GM13976 (cell line): Measurements from ENCODE around the gene ADGRD2.
"Not testable (repeated sequence)": the region's sequence is repeated elsewhere in the genome, so short reads cannot be mapped to it uniquely, and the experiment has no call there.

Experiments used
- DNase-seq: peaks from one replicate; pipeline ENCODE4 v3.0.0; 2012; ENCODE audit warnings: low spot score
- in situ Hi-C: fragments of 300-500 bp; cut with MboI; formaldehyde crosslinking; loops from one replicate; pipeline ENCODE4 v1.12.0; 2022; ENCODE audit warnings: low sequenced_read_pairs, mixed read lengths, inconsistent platforms; ENCODE audit not compliant: unreplicated experiment
- TF ChIP-seq, protein P1 (sequence below): IDR thresholded peaks from 2 replicates; pipeline ENCODE4 v1.5.1; 2012; ENCODE audit warnings: borderline replicate concordance, mild to moderate bottlenecking; ENCODE audit not compliant: insufficient read depth; ENCODE audit errors: extremely low read depth, missing control alignments, control extremely low read depth

Gene ADGRD2

DNA sequence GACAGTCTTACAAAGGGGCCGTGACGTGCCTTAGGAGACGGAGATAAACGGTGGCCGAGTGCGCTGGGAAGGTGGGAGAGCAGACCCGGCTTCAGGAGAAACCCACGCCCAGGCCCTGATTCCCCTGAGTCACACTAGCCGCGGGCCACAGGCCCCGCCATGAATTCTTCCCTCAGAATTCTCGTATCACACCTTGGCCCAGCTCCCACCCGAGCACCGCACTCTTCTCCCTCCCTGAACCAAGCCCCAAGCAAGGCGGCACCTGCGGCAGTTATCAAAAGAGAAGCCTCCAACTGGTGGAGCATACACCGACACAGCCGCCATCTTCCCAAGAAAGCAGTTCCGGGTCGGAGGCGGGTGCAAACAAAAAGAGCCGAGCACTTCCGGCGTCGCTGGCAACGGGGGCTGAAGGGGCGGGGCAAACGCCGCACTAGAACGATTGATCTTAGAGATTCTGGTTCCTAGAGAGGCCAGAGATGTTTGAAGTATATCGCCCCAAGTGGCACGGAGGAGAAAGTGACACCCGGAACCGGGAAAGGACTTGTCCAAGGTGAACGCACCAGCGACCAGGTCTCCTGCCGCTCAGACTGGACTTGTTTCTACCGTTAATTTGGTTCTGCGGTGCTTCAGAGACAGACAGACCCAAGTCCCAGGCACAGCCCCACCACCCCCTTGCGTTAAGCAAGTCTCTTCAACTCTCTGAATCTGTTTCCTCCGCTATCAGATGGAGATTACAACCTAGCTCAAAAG, 35.0 kb upstream of the ADGRD2 start, which contains the start of gene PSMB7:
Gene PSMB7 (minus strand): TSS at position 341 of the 750 bp plus-strand sequence. CDS start 17 bp downstream, at position 324.
- in situ Hi-C loops = no loop called here
- peak; percentile 96 for DNase-seq
- TF ChIP-seq, protein P1, sequence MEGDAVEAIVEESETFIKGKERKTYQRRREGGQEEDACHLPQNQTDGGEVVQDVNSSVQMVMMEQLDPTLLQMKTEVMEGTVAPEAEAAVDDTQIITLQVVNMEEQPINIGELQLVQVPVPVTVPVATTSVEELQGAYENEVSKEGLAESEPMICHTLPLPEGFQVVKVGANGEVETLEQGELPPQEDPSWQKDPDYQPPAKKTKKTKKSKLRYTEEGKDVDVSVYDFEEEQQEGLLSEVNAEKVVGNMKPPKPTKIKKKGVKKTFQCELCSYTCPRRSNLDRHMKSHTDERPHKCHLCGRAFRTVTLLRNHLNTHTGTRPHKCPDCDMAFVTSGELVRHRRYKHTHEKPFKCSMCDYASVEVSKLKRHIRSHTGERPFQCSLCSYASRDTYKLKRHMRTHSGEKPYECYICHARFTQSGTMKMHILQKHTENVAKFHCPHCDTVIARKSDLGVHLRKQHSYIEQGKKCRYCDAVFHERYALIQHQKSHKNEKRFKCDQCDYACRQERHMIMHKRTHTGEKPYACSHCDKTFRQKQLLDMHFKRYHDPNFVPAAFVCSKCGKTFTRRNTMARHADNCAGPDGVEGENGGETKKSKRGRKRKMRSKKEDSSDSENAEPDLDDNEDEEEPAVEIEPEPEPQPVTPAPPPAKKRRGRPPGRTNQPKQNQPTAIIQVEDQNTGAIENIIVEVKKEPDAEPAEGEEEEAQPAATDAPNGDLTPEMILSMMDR = peak; percentile 67

DNA sequence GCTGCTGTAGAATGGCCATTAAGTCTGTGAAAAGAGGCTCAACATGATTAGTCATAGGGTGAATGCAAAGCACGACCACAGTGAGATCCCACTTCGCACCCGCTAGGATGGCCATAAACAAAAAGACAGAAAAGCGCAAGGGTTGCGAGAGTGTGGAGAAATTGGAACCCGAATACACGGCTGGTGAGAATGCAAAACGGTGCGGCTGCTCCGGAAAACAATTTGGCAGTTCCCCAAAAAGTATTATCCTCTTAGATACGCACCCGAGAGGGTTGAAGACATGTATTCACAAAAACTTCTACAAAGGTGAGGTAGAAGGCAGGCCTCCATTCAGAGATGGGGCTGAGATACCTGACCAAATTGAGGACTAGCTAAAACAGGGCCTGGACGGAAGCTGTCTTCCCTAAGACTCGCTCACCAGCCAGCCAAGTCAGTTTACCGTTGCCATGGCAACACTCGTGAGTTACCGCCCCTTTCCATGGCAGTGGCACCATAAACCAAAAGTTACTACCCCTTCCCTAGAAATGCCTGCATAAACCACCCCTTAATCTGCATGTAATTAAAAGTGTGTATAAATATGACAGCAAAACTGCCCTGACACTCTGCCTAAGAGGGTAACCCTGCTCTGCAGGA, 34.3 kb upstream of the ADGRD2 start:
- DNase-seq = no peak
- TF ChIP-seq, protein P1 = no peak
- in situ Hi-C loops = no loop called here

DNA sequence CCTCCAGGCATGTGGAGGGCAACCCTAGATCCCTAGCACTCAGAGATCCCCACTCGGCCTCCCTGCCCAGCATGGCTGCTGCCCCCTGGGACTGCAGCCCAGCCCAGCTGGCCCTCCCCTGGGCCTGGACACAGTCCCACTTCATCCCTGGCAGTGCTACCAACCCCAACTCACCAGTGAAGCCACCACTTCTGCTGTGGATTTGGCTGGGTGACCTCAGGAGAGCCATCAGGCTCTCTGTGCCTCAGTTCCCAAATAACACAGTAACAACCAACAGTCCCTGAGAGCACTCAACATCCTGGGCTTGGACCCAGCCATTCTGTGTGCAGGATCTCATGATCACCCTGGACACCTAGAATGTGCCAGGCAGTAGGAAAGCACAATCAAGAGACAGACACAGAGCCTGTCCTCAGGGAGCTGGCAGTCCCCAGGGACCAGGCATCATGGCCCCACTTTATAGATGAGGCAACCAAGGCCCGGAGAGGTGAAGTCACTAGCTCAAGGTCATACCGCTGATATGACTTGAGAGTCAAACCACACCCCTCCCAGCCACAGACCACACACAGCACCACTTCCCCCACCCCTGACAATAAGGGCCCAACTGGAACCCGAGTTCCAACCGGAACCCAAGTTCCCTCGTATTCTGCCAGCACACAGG, 30.3 kb upstream of the ADGRD2 start:
- TF ChIP-seq, protein P1 = no peak
- no peak for DNase-seq
- in situ Hi-C loops = no loop called here

DNA sequence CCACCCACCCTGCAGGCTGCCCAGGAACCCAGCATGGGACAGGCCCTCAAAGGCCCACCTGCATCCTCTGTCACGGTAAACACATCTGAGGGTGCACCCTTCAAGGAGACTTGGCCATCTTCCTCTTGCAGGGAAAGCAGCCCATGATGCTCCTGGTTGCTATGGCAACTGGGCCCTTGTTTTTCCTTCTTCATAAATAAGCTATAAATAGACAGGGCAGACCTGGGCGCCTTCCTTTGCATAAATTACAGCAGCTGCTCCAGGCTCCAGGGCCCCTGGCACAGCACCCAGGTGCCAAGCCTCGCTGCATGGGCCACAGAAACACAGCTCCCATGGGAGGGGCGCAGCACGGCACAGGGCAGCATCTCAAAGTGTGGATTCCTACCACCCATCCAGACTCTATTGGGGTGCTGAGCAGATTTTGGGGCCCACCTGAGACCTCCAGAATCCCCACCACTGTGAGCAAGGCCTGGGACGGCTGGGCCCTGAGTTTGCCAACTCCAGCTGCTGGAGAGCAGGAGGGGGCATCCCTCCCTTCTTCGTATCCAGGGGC, 29.2 kb upstream of the ADGRD2 start:
- DNase-seq = no peak
- in situ Hi-C loops = no loop called here

DNA sequence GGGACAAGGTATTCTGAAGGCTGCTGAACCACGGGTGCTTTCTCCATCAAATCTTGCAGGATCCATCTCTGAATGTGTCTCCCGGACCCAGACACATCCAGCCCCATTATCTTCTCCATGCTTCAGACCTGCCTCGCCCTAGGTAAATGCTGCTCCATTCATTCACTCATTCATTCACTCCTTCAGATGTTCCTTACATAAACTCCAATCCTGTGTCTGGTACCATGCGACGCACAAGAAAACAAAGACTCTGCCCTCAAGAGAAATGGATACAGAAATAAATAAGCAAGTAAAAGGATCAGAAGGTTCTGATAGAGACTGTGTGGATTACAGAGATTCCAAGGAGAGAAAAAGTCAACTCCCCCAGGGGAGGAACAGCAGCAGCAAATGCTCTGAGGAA, 27.1 kb upstream of the ADGRD2 start:
- no peak for DNase-seq
- in situ Hi-C loops = no loop called here
- TF ChIP-seq, protein P1 = no peak

More for the DNA sequence above, 29.2 kb upstream of the ADGRD2 start:
- TF ChIP-seq, protein P1 = no peak

DNA sequence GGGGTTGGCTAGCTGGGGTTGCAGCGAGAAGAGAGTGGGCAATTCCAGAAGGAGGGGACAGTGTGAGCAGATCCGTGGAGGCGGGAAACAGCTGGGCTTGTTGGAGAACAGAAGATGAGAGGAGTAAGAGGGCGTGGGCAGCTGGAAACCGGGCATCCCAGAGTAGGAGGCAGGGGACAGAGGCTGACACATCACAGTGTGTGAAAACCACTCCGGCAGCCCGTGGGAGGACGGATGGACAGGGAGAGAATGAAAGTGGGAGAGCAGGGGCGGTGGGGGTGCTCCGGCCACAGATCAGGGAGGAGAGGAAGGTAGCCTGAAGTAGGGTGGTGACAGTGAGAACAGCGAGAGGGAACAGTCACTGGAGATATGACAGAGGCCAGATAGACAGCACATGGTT, 26.7 kb upstream of the ADGRD2 start:
- TF ChIP-seq, protein P1 = no peak
- DNase-seq = no peak
- in situ Hi-C loops = no loop called here

DNA sequence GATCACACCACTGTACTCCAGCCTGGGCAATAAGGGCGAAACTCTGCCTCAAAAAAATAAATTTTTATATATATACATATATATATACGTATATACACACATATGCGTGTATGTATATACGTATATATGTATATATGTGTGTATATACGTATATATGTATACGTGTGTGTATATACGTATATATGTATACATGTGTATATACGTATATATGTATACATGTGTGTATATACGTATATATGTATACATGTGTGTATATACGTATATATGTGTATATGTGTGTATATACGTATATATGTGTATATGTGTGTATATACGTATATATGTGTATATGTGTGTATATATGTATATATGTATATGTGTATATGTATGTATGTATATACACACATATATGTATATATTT, 24.5 kb upstream of the ADGRD2 start:
- in situ Hi-C loops, DNase-seq: not testable (repeated sequence)
